ENCODE measurements around the gene KIF11.

Gene KIF11

DNA sequence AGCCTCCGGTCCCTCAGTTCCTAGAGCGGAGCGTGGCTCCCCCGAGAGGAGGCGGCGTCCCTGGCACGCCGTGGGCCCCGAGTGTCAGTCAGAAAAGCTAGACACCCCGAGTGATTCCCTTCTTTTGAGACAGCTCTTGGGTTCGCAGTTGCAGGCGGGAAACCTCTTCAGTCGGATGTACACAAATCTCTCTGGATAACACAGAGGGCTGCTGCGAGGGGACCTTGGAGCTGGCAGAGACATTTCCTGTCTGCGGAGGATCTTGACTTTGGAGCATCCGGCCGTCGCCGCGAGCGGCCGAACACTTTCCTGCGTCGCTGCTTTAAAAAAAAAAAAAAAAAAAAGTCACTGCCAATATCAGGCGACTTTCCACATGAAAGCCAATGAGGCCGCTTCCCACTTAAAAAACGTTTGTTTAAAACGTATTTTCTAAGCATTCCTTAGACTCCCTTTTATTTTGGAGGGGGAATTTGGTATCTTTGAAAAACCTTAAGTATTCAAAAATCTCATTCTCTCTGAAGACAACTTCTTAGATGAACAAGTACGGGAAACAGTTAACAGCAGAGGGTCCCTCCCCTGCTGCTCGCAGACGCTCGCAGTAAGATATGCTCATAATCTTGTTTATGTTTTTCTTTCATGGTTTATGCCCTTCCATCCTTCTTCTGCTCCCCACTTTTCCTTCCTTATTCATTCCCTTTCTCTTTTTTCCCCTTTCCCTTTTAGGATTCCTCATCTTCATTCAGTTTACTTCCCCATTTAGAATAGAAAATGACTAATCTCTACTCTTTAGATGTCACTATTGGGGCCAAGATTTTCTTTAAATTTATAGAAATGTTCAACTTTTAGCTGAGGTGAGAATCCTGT, 106.8 kb downstream of the KIF11 start:
- no peak for FAIRE-seq
- peak; percentile 47 for DNase-seq (ENCODE audit: insufficient read length, low spot score)

- DNase-seq (ENCODE audit: insufficient read length, low spot score): no peak
- FAIRE-seq: no peak
Observed at GRCh38 chr10:92702301-92702916, 109.5 kb downstream of the KIF11 start.

Data from HTR-8/SVneo (cell line).